Sigmoid colon (tissue), 7 donors: ENCODE results near the gene SGCD. TPM values are rescaled to one million over a fixed set of nuclear protein-coding genes. Genes with fewer than 3 reads are reported as not detected.

ENCODE experiments used
- DNase-seq: peaks from one replicate; pipeline ENCODE4 v3.0.0-alpha.2; 2019
- H3K27ac ChIP-seq, 4 donors: fragments of 200-600 bp; sonication (generic); one replicate each; pipeline ENCODE4 v1.5.1; 2016 to 2019; ENCODE audit warnings: mild to moderate bottlenecking in 1 of 4
- H3K27me3 ChIP-seq, 3 donors: fragments of 200-600 bp; sonication (generic); one replicate each; pipeline ENCODE4 v1.5.1; 2019; ENCODE audit warnings: mild to moderate bottlenecking in 1 of 3
- H3K36me3 ChIP-seq, 4 donors: fragments of 200-600 bp; sonication (generic); one replicate each; pipeline ENCODE4 v1.5.1; 2016 to 2019
- H3K4me1 ChIP-seq, 4 donors: fragments of 200-600 bp; sonication (generic); one replicate each; pipeline ENCODE4 v1.5.1; 2017 to 2019
- H3K4me3 ChIP-seq, 4 donors: fragments of 200-600 bp; sonication (generic); one replicate each; pipeline ENCODE4 v1.5.1; 2017 to 2019; ENCODE audit warnings: mild to moderate bottlenecking in 2 of 4, moderate library complexity in 1 of 4
- H3K9me3 ChIP-seq, 4 donors: fragments of 200-600 bp in 3 of 4; sonication (generic) in 3 of 4; one replicate each; pipeline versions ENCODE4 v1.5.1 to v1.6.1; 2013 to 2019
- EP300 ChIP-seq, 4 donors: sonication (generic); formaldehyde crosslinking; IDR thresholded peaks; one replicate each; pipeline ENCODE4 v1.6.1; 2017; ENCODE audit warnings: antibody characterized with exemption in 4 of 4
- POLR2A ChIP-seq, 2 donors: fragments of 450-650 bp; IDR thresholded peaks; one replicate each; pipeline ENCODE4 v1.6.1; 2016; ENCODE audit warnings: antibody characterized with exemption in 2 of 2, mild to moderate bottlenecking in 2 of 2, moderate library complexity in 2 of 2
- POLR2AphosphoS5 ChIP-seq, 4 donors: sonication (generic); formaldehyde crosslinking; IDR thresholded peaks; one replicate each; pipeline ENCODE4 v1.6.1; 2017; ENCODE audit warnings: antibody characterized with exemption in 4 of 4
- WGBS, 2 donors: extraction: QIAGEN DNeasy Blood & Tissue Kit; methylation state at CpG; one replicate each; pipeline ENCODE4 v1.1.7; 2013; 5-methylcytosine and 5-hydroxymethylcytosine counted together
- intact Hi-C: fragments of 100-400 bp; cut with DNase I; formaldehyde crosslinking; loops from one replicate; pipeline ENCODE4 v1.15.1; 2023
- polyA plus RNA-seq, 3 donors: library from polyadenylated mRNA; stranded (reverse); fragments of 200-250 nt; gene quantifications; one replicate each; pipeline ENCODE4 v1.2.3, GENCODE V29; 2013
- total RNA-seq, 4 donors: library from RNA; depleted of rRNA; stranded (reverse); fragments of >200 nt; gene quantifications; one replicate each; pipeline ENCODE4 v1.1.0, GENCODE V29; 2016
- TF ChIP-seq, protein P1 (sequence below), 4 experiments: fragments of 450-650 bp in 3 of 4; fragments of 200-600 bp in 1 of 4; IDR thresholded peaks; one replicate each; pipeline ENCODE4 v1.5.1; 2016 to 2019; ENCODE audit warnings: antibody characterized with exemption in 4 of 4, mild to moderate bottlenecking in 3 of 4, moderate library complexity in 2 of 4
- donor health status: healthy with polysubstance abuse.
- donor health status: Bipolar disorder and iron deficiency.
- donor health status: healthy.

The SGCD gene
- total and polyA plus RNA-seq, 7 donors, result under 0.01 to 34.3 (median 8.2) TPM

DNA sequence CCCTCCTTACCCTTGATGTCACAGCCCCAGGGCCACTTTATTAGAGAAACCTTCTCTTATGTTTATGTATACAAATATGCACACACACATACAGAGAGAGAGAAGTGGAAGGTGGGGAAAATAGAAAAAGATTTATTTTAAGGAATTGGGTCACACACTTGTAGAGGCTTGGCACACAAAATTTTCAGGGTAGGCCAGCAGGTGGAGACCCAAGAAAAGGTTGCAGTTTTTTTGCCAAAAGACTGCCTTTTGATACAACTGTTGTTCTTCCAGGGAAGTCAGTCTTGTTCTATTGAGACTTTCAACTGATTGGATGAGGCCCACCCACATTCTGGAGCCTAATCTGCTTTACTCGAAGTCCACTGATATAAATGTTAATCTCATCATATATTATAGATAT lies 392.0 kb downstream of the SGCD start:
- no peak overlapping the region for H3K27ac ChIP-seq
- no peak overlapping the region for H3K4me3 ChIP-seq
- H3K4me1 ChIP-seq, result peaks cover 0 to 16% (median 8%) of the 10 kb centered on the region in 4 donors
- no peaks in the 10 kb centered on the region for H3K9me3 ChIP-seq
- TF ChIP-seq, protein P1, sequence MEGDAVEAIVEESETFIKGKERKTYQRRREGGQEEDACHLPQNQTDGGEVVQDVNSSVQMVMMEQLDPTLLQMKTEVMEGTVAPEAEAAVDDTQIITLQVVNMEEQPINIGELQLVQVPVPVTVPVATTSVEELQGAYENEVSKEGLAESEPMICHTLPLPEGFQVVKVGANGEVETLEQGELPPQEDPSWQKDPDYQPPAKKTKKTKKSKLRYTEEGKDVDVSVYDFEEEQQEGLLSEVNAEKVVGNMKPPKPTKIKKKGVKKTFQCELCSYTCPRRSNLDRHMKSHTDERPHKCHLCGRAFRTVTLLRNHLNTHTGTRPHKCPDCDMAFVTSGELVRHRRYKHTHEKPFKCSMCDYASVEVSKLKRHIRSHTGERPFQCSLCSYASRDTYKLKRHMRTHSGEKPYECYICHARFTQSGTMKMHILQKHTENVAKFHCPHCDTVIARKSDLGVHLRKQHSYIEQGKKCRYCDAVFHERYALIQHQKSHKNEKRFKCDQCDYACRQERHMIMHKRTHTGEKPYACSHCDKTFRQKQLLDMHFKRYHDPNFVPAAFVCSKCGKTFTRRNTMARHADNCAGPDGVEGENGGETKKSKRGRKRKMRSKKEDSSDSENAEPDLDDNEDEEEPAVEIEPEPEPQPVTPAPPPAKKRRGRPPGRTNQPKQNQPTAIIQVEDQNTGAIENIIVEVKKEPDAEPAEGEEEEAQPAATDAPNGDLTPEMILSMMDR (IDR thresholded peaks at IDR 0.05), result no peak
- no peak for TF ChIP-seq EP300 (IDR thresholded peaks at IDR 0.05)
- TF ChIP-seq POLR2A (IDR thresholded peaks at IDR 0.05), result no peak
- no peak for TF ChIP-seq POLR2AphosphoS5 (IDR thresholded peaks at IDR 0.05)
- intact Hi-C loops, result no loop called here
- H3K36me3 ChIP-seq, result no peaks in the 10 kb centered on the region
- no peak for DNase-seq
- no peaks in the 10 kb centered on the region for H3K27me3 ChIP-seq
- 77 to 83% methylated on average over 1 of the region's 1 CpG for WGBS, 2 donors

- no peaks in the 10 kb centered on the region for H3K9me3 ChIP-seq
- no peak for TF ChIP-seq POLR2AphosphoS5 (IDR thresholded peaks at IDR 0.05)
- TF ChIP-seq, protein P1 (IDR thresholded peaks at IDR 0.05), result no peak
- no peak for TF ChIP-seq EP300 (IDR thresholded peaks at IDR 0.05)
- no peak for TF ChIP-seq POLR2A (IDR thresholded peaks at IDR 0.05)
- H3K4me3 ChIP-seq, result no peak overlapping the region
- peak overlapping the region in 1 of 4 donors; percentile 22 for H3K27ac ChIP-seq
- intact Hi-C loops, result no loop called here
- H3K36me3 ChIP-seq, result no peaks in the 10 kb centered on the region
- no peak for DNase-seq
- H3K4me1 ChIP-seq, result peaks cover 0 to 32% (median 13%) of the 10 kb centered on the region in 4 donors
- no peaks in the 10 kb centered on the region for H3K27me3 ChIP-seq
These were observed 395.4 kb downstream of the SGCD start for GRCh38 chr5:156722358-156722757.

GRCh38 chr5:156735477-156735876 lies 408.5 kb downstream of the SGCD start:
- Histone ChIP-seq H3K4me1 (no peaks in the 10 kb centered on the region), H3K27me3 (no peaks in the 10 kb centered on the region), H3K27ac (no peak overlapping the region), H3K4me3 (no peak overlapping the region), H3K36me3 (no peaks in the 10 kb centered on the region), H3K9me3 (no peaks in the 10 kb centered on the region)
- no peak for DNase-seq
- WGBS, 2 donors, result 73 to 75% methylated on average over 3 of the region's 3 CpGs
- no peak for TF ChIP-seq EP300 (IDR thresholded peaks at IDR 0.05)
- no peak for TF ChIP-seq POLR2AphosphoS5 (IDR thresholded peaks at IDR 0.05)
- no peak for TF ChIP-seq POLR2A (IDR thresholded peaks at IDR 0.05)
- TF ChIP-seq, protein P1 (IDR thresholded peaks at IDR 0.05), result no peak
- intact Hi-C loops, result no loop called here

GRCh38 chr5:156741516-156741915 lies 414.6 kb downstream of the SGCD start:
- Histone ChIP-seq H3K36me3 (no peaks in the 10 kb centered on the region), H3K4me1 (no peaks in the 10 kb centered on the region), H3K27ac (no peak overlapping the region), H3K9me3 (no peaks in the 10 kb centered on the region), H3K27me3 (no peaks in the 10 kb centered on the region), H3K4me3 (no peak overlapping the region)
- intact Hi-C loops, result no loop called here
- DNase-seq, result no peak
- TF ChIP-seq, protein P1 (IDR thresholded peaks at IDR 0.05), result no peak
- no peak for TF ChIP-seq EP300 (IDR thresholded peaks at IDR 0.05)
- no peak for TF ChIP-seq POLR2A (IDR thresholded peaks at IDR 0.05)
- no peak for TF ChIP-seq POLR2AphosphoS5 (IDR thresholded peaks at IDR 0.05)
- 61 to 80% methylated on average over 5 of the region's 5 CpGs for WGBS, 2 donors

- 77% methylated on average over 3 of the region's 3 CpGs for WGBS, 2 donors
- Histone ChIP-seq H3K27me3 (no peaks in the 10 kb centered on the region), H3K27ac (no peak overlapping the region)
These were observed 426.9 kb downstream of the SGCD start for GRCh38 chr5:156753846-156754245.

More at GRCh38 chr5:156753846-156754245, 426.9 kb downstream of the SGCD start:
- no peak for TF ChIP-seq POLR2AphosphoS5 (IDR thresholded peaks at IDR 0.05)
- TF ChIP-seq EP300 (IDR thresholded peaks at IDR 0.05), result no peak
- TF ChIP-seq, protein P1 (IDR thresholded peaks at IDR 0.05), result no peak
- no peak for TF ChIP-seq POLR2A (IDR thresholded peaks at IDR 0.05)
- Histone ChIP-seq H3K4me3 (no peak overlapping the region), H3K36me3 (peaks cover 0 to 2% (median 0%) of the 10 kb centered on the region in 4 donors), H3K9me3 (no peaks in the 10 kb centered on the region), H3K4me1 (no peaks in the 10 kb centered on the region)
- intact Hi-C loops, result no loop called here
- DNase-seq, result no peak
